PC-3 (cell line): Measurements from ENCODE around the gene C1orf159. TPM values are rescaled to one million over a fixed set of nuclear protein-coding genes. Genes with fewer than 3 reads are reported as not detected.

ENCODE experiments used
- ATAC-seq: fragments of 200-7000 bp; cut with Tn5 transposase; 2 replicates; pipeline ENCODE4 v1.9.1; 2020; ENCODE audit warnings: mild to moderate bottlenecking, moderate library complexity
- BruUV-seq: library from RNA; stranded (reverse); fragments of 400-500 nt; replicated peaks from 2 replicates; lab custom pipeline; 2021; lab: Mats Ljungman, UMichigan
- CTCF ChIA-PET: fragments of 300-600 bp; sonication (Branson Sonifier 250); formaldehyde crosslinking; loops from one replicate; lab custom pipeline; 2022; ENCODE audit warnings: antibody characterized with exemption; lab: Charles Lee
- POLR2A ChIA-PET: fragments of 300-600 bp; sonication (Branson Sonifier 250); formaldehyde crosslinking; loops from one replicate; lab custom pipeline; 2022; ENCODE audit warnings: antibody characterized with exemption; ENCODE audit not compliant: unreplicated experiment; lab: Charles Lee
- DNase-seq: peaks from one replicate; pipeline ENCODE4 v3.0.0-alpha.2; 2015
- H2AFZ ChIP-seq: fragments of 300-600 bp; sonication (generic); 2 replicates; pipeline ENCODE4 v1.6.0; 2016; ENCODE audit warnings: antibody characterized with exemption, low read length
- H3F3A ChIP-seq: fragments of 300-600 bp; sonication (generic); one replicate; pipeline ENCODE4 v1.6.0; 2017; ENCODE audit warnings: antibody characterized with exemption, low read length, control low read depth, mild to moderate bottlenecking; ENCODE audit not compliant: unreplicated experiment
- H3K27ac ChIP-seq: fragments of 300-600 bp; sonication (generic); 2 replicates; pipeline ENCODE4 v1.5.1; 2016; ENCODE audit warnings: mild to moderate bottlenecking, low read length
- H3K27me3 ChIP-seq: fragments of 300-600 bp; sonication (generic); 2 replicates; pipeline ENCODE4 v1.6.1; 2016; ENCODE audit warnings: low read length, mixed read lengths
- H3K36me3 ChIP-seq: fragments of 300-600 bp; sonication (generic); 2 replicates; pipeline ENCODE4 v1.6.1; 2016; ENCODE audit warnings: low read depth, mixed run types, low read length, mixed read lengths
- H3K4me1 ChIP-seq: fragments of 300-600 bp; sonication (generic); 2 replicates; pipeline ENCODE4 v1.5.1; 2016; ENCODE audit warnings: low read length; ENCODE audit not compliant: insufficient read depth
- H3K4me2 ChIP-seq: fragments of 300-600 bp; sonication (generic); 2 replicates; pipeline ENCODE4 v1.6.0; 2016; ENCODE audit warnings: low read length
- H3K4me3 ChIP-seq: fragments of 300-600 bp; sonication (generic); 2 replicates; pipeline ENCODE4 v1.5.1; 2016; ENCODE audit warnings: mild to moderate bottlenecking, low read length, mixed read lengths
- H3K79me2 ChIP-seq: fragments of 300-600 bp; sonication (generic); 2 replicates; pipeline ENCODE4 v1.6.1; 2017; ENCODE audit warnings: low read length, mixed read lengths
- H3K9ac ChIP-seq: fragments of 300-600 bp; sonication (generic); 2 replicates; pipeline ENCODE4 v1.6.0; 2016; ENCODE audit warnings: mild to moderate bottlenecking, low read length
- H3K9me2 ChIP-seq: fragments of 300-600 bp; sonication (generic); replicated peaks from 2 replicates; pipeline ENCODE4 v1.6.1; 2016; ENCODE audit warnings: mixed run types, low read length, mixed read lengths
- H3K9me3 ChIP-seq: fragments of 300-600 bp; sonication (generic); 2 replicates; pipeline ENCODE4 v1.6.1; 2016; ENCODE audit warnings: low read length, mixed read lengths
- H4K20me1 ChIP-seq: fragments of 300-600 bp; sonication (generic); 2 replicates; pipeline ENCODE4 v1.6.1; 2016; ENCODE audit warnings: low read length, mixed read lengths
- CTCF ChIP-seq: fragments of 300-600 bp; sonication (generic); conservative IDR thresholded peaks from 2 replicates; pipeline ENCODE4 v1.5.1; 2017; ENCODE audit warnings: antibody characterized with exemption, low read depth, mild to moderate bottlenecking, low read length
- EZH2 ChIP-seq: fragments of 300-600 bp; sonication (generic); IDR thresholded peaks from one replicate; pipeline ENCODE4 v1.6.1; 2017; ENCODE audit warnings: antibody characterized with exemption, mild to moderate bottlenecking, low read length; ENCODE audit not compliant: unreplicated experiment
- EZH2phosphoT487 ChIP-seq: fragments of 300-600 bp; sonication (generic); IDR thresholded peaks from 2 replicates; pipeline ENCODE4 v1.6.1; 2018; ENCODE audit warnings: mild to moderate bottlenecking, antibody characterized with exemption, low read length, borderline replicate concordance
- intact Hi-C: fragments of 100-400 bp; cut with micrococcal nuclease; formaldehyde crosslinking; loops from 2 replicates; pipeline ENCODE4 v1.9.0; 2023
- total RNA-seq: library from RNA; depleted of rRNA; stranded (reverse); fragments of >200 nt; gene quantifications from 2 replicates; pipeline ENCODE4 v1.2.3, GENCODE V29; 2014

Gene C1orf159
- total RNA-seq, 1 experiment from 2014 or later = 78.0 TPM

- Histone ChIP-seq H2AFZ (no peak overlapping the region), H3K27ac (no peak overlapping the region; the same call in 1 of the 2 replicates), H3K9me2 (no peaks in the 10 kb centered on the region), H3K4me1 (peaks cover 57% of the 10 kb centered on the region), H3K79me2 (peaks cover 3% of the 10 kb centered on the region; the same call in 1 of the 2 replicates), H4K20me1 (no peaks in the 10 kb centered on the region), H3K4me2 (peak overlapping the region; percentile 96), H3K27me3 (no peaks in the 10 kb centered on the region), H3K9ac (peak overlapping the region; percentile 70; the same call in 1 of the 2 replicates), H3K36me3 (no peaks in the 10 kb centered on the region), H3F3A (peaks cover 6% of the 10 kb centered on the region), H3K4me3 (peak overlapping the region; percentile 61), H3K9me3 (no peaks in the 10 kb centered on the region)
- no TSS peak for BruUV-seq
- ChIA-PET POLR2A (interaction anchor here (1.0 kb wide), 1 partner anchor 40 kb away, joined by 3 read pairs; no protein-coding TSS in a partner anchor), CTCF (interaction anchor here (0.5 to 3.1 kb wide), 5 partner anchors 23 to 80 kb away, joined by 3 to 23 read pairs (median 3); partner anchors contain the start of genes AGRN and PERM1)
- DNase-seq (peak; percentile 49), ATAC-seq (no peak)
- TF ChIP-seq EZH2phosphoT487 = no peak
- no peak for TF ChIP-seq CTCF
- TF ChIP-seq EZH2 = no peak
- intact Hi-C loops = loop anchor here (2.0 to 10.0 kb wide), 3 partner anchors 47 to 553 kb away; partner anchors contain the start of gene MIB2
Measured at GRCh38 chr1:1061682-1062345, 54.1 kb downstream of the C1orf159 start.

DNA sequence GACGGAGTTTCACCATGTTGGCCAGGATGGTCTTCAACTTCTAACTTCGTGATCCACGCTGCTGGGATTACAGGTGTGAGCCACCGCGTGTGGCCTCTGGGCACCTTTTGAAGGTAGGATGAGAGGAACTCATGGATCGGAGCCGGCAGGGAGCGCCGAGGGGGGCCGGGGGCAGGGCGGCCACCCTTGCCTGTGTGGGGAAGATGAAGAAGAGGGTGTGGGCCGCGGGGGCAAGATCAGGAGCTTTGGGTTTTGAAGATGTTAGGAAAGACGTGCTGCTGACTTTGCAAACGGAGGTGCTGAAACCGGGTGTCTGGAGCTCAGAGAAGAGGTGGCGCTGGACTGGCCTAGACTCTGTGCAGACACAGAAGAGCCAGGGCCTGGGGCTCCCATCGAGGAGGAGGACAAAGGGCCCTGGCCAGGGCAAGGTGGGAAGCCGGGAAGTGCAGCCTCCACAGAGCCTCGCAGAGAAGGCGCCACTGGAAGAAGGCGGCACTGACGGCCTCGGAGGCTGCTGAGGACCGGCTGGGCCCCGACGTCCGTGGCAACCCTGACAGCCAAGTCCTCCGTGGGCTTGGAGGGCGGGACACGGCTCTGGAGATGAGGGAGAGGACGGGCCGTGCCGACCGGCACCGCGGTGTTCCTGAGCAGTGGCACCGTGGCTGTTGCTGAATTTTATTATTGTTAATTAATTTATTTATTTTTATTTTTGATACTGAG, 55.4 kb downstream of the C1orf159 start:
- peak overlapping the region; percentile 85 for H3K4me3 ChIP-seq
- ATAC-seq (no peak), DNase-seq (no peak)
- H3K4me1 ChIP-seq = peaks cover 52% of the 10 kb centered on the region
- H3F3A ChIP-seq = no peaks in the 10 kb centered on the region
- peak overlapping the region; percentile 96 for H3K4me2 ChIP-seq
- POLR2A ChIA-PET = interaction anchor here (0.7 kb wide), 1 partner anchor 347 kb away, joined by 4 read pairs; no protein-coding TSS in a partner anchor
- CTCF ChIA-PET = interaction anchor here (0.7 kb wide), 1 partner anchor 47 kb away, joined by 3 read pairs; the partner anchor contains the start of gene ISG15
- H4K20me1 ChIP-seq = no peaks in the 10 kb centered on the region
- H3K9me3 ChIP-seq = no peaks in the 10 kb centered on the region
- intact Hi-C loops = loop anchor here (10.0 kb wide), 1 partner anchor 554 kb away; the partner anchor contains the start of gene MIB2
- H3K9ac ChIP-seq = peak overlapping the region; percentile 67
- TF ChIP-seq EZH2 = no peak
- TF ChIP-seq CTCF = no peak
- TF ChIP-seq EZH2phosphoT487 = no peak
- H3K27ac ChIP-seq = no peak overlapping the region
- H3K9me2 ChIP-seq = no peaks in the 10 kb centered on the region
- peaks cover 3% of the 10 kb centered on the region; the same call in 1 of the 2 replicates for H3K79me2 ChIP-seq
- peaks cover 4% of the 10 kb centered on the region; the same call in 1 of the 2 replicates for H3K36me3 ChIP-seq
- no TSS peak for BruUV-seq
- H3K27me3 ChIP-seq = no peaks in the 10 kb centered on the region
- H2AFZ ChIP-seq = no peak overlapping the region
